Measurements from ENCODE around the gene ASPDH.

ASPDH gene

DNA sequence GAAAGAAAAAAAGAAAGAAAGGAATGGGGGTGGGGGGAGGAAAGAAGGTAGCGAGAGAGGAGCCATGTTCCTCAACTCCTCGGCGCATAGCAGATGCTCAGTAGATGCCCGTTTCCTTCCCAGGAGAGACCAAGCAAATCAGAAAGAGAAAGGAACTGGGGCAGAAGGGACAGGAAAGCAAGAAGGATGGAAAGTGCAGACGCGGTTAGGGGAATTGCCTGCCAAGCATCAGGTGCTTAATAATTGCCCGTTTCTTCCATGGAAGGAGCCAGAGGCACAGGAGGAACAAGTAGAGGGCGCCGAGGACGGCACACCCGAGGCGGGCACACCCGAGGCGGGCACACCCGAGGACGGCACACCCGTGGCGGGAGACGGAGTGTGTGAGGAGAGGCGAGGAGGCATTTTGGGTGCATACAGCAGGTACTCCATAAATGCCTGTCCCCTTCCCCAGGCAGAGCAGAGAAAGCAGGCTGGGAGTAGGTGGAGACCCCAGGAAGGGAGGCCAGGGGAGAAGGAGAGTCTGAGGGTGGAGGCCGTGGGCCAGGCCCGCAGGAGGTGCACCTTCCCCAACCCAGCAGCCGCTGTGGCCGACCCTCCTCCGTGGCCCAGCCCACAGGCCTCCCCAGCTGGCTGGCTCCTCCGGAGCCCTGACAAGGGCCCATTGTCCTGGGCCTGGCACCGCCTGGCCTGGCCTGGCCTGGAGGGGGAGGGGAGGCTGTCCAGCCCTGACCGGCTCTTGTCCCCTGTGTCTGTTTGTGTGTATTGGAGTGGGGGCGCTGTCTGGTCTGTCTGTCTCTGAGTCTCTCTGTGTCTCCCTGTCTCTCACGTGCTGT is 17.3 kb downstream of the ASPDH start:
- no peak for DNase-seq

DNA sequence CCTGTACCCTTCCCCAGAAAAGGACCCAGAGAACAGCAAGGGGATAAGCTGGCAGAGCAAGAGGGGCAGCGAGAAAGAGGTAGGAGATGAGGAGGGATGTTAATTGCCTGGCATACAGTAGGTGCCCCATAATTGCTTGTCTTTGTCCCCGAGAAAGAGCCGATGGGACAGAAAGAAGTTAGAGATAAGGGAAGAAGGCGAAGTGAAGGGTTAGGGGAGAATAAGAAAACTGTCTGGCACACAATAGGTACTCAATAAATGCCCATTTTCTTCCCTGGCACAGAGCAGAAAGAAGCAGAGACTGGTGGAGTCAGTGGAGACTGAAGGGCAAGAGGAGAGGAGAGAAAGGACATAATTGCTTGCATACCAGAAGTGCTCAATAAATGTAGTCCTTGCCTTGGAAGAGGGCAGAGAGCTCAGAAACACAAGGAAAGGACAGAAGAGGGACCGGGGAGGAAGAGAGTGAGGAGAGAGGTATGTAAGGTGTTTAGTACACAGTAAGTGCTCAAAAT is 18.6 kb downstream of the ASPDH start:
- DNase-seq: no peak

DNA sequence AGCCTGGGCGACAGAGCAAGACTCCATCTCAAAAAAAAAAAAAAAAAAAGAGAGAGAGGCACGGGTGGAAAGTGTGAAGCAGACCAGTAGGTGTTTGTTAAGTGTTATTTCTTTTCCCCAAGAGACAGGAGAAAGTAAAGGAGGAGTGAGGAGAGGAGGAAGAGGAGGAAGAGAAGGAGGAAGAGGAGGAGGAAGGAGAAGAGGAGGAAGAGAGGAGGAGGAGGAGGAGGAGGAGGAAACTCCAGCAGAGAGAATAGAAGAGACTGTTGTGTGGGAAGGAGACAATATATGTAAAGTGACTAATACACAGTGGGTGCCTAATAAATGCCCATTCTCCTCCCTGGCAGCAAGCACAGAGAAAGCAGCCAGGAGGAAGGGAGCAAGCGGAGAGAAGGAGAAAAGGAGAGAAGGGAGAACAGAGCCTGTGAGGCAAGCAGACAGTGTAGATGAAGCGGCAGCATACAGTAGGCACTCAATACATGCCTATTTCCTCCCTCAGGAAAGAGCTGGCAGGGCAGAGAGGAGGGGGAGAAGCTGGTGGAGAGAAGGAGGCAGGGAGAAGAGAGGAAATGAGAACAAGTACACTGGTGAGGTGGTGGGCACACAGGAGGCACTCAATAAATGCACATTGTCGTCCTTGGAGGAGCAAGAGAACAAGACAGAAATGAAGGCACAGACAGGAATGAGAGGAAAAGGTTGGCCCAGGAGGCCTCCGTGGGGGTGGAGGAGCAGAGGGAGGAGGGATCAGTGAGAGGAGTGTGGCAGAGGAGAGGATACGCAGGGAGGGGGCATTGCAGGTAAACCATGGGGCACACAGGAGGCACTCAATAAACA is 19.3 kb downstream of the ASPDH start:
- no peak for DNase-seq

DNA sequence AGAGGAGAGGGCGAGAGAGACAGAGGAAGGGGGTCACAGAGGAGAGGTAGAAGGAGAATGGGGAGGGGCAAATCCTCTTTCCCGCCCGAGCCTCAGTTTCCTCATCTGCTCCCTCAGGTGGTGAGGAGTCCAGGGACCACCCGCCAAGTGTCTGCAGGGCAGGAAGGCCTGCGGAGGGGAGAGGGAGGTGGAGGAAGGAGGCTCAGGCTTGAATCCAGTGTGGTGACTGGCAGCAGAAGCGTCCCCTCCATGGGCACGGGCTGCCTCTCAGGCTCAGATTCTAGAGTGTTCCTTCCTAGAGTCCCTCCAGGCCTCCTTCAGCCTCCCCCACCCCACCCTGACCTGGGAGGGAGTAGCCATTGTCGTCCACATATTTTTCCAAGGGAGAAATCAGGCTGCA is 20.5 kb downstream of the ASPDH start:
- DNase-seq: no peak

DNA sequence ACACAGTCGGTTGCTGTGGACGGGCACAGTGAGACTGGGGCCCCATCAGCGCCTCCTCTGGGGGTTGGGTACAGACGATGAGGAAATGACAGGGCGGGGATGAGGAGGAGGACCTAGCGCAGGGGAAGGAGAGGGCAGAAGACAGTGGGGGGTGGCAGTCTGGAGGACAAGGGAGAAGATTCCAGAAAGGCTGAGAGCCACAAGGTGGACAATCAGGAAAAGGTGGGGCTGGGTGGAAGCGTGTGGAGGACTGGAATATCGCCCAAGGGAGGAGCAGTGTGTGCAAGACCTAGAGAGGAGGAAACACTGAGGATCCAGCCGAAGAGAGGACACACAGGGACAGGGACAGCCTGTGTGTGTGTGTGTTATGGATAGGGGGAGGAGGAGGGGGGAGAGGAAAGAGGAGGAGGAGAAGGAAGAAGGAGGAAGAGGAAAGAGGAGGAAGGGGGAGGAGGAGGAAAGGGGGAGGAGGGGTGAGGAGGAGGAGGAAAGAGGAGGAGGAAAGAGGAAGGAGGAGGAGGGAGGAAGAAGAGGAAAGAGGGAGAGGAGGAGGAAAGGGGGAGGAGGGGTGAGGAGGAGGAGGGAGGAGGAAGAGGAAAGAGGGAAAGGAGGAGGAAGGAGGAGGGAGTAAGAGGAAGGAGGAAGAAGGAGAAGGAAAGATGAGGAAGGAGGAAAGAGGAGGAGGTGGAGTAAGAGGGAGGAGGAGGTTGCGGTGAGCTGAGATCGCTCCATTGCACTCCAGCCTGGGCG is 21.2 kb downstream of the ASPDH start:
- no peak for DNase-seq

DNA sequence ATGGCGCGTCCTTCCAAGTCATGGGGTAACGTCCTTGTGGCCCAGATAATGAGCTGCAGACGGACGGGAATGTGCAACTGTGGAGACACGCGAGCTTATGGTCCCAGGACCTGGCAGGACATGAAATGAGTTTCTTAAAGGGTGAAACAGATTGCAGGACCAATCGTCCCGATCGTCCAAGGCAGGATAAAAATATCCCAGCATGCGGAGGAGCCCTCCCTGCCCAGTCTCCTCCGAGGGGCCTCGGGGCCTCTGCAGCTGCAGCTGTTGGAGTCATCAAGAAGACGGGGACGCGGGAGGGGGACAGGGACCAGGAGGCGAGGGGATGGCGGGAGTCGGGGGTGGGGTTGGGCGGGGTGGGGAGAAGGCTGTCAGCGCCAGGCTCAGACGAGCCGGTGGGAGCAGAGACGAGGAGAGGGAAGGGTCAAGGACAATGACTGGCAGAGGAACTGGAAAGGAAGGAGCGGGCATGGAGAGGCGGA is 22.7 kb downstream of the ASPDH start:
- DNase-seq: no peak

DNA sequence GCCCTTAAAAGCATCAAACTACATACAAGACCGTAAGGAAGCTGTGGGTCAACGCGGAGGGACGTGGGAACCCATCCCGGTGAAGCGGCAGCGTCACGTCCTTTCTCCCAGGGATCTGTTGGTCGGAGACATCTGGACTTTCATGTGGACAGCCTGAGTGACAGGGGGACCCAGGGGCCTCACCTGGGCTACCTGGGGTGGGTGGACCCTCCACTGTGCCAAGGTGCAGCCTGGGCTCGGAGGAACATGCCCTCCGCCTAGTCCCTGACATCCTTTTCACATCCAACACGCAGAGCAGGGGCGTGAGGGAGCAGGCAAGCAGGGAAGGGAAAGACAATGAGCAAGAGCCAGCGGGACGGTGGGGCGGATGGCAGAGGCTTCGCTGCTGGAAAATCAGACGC is 23.3 kb downstream of the ASPDH start:
- DNase-seq: no peak

DNA sequence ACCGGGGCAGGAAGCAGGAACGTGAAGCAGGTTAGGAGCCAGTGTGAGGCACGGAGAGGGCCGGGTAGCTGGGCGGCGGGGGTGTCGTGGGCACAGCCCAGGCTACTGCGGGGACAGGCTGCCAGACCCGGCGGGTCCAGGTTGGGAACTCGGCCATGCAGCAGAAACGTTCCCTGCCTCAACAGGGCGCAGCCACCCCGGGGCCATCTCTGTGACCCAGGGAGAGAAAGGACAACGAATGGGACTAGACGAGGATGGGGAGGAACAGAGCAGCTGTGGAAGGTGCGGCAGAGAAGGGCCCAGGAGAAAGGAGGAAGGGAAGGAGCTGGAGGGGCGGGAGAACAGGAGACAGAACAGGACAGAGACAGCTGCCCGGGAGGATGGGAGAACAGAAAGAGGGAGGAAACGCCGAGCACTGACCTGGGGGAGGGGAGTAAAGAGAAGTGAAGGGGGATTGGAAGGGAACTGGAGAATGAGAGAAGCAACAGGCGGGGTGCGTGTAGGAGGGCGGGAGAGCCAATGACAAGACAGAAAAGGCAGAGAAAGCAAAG is 24.2 kb downstream of the ASPDH start:
- no peak for DNase-seq

DNA sequence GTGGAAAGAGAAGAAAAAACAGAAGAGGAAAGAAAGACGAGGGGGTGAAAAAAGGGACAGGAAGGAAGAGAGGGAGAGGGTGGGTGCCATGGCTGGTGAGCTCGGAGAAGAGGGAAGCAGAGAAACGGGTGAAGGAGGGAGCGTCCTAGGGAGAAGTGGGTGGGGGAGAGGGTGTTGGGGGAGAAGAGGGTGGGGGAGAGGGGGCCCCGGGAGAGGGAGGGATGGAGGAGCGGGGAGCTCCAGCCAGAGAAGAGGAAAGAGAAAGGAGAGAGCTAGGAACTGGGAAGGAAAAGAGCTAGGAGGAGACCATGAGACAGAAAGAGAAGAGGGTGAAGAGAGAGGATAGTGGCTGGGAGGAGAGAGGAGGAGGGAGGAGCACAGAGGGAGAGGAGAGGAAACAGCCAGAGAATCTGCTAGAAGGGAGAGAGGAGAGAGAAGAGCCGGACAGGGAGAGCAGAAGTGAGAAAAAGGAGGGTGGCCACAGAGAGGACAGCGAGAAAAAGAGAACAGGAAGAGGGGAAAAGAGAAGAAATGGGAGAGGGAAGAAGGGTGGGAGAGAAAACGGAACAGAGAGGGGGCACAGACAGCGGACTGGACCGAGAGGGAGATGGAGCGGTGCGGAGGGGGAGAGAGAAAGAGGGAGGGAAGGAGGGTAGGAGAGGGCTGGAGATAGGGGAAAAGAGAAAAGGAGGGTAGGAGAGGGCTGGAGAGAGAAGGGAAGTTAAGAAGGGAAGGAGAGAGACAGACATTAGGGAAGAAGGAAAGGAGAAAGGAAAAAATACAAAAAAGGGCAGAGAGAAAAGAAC is 25.1 kb downstream of the ASPDH start:
- DNase-seq: no peak

DNA sequence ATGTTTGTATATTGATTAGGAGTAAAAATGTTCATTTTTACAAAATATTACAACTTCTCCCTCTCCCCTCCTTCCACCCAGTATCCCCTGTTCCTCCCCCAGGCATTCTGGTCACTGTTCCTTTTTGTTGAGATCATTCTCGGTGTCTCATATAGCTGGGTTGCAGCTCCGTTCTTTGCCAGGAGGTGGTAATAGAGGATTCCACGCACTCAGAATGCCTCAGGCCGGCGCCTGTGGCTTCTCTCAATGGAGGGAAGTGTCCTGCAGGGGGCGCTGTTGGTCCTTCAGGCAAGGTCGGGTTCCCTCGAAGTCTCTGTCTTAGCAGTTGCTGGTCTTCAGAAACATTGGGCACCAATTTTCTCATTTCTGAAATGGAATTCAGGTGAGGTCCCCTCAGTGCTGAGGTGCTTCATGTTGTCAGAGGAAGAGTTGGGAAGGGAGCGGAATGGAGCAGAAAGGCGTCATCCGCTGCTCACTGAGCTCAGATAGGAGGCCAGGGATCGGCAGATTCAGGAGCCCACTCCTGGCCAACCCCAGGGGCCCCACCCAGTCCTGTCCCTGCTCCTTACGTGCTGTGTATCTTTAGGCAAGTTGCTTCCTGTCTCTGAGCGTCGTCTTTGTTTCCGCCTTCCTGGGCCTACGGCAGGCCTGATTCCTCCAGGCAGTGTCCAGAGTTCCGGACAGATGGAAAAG is 26.7 kb downstream of the ASPDH start:
- no peak for DNase-seq

DNA sequence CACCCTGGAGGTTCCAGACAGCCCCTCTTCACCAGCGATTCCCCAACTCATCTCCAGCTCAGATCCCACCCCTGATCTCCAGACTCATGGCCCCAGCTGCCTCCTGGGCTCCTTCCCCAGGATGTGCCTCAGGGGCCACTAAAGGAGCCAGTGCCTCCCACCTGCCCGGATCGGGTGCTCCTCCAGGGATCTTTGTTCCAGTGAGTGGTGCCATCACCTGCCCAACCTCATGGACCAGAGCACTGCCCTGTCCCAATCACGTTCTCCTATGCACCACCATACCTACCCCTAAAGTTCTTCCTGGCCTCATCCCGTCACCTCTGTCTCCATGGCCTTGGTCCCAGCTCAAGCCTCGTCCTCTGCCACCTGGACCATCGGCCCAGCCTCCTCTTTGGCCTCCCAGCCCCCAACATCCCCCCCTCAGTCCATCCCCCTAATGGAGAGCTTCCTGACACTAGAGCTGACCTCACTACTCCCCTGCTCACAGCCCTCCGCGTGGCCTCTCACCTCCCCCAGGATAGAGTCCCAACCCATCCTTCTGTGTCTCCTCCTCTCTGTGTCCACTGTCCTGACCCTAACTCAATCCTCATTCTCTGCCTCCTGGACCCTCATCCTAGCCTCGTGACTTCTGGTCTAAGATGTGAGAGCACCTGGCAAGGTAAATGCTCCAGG is 28.3 kb downstream of the ASPDH start:
- DNase-seq: no peak

DNA sequence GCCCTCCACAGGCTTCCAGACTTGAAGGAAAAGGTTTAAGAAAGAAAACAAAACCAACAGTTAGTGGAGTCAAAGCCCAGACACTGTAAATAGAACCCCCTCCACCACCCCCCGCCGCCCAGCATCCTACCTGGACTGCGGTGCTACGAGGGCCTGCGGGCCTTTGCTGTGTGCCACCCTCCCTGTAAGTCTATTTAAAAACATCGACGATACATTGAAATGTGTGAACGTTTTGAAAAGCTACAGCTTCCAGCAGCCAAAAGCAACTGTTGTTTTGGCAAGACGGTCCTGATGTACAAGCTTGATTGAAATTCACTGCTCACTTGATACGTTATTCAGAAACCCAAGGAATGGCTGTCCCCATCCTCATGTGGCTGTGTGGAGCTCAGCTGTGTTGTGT is 30.8 kb downstream of the ASPDH start:
- DNase-seq: no peak

DNA sequence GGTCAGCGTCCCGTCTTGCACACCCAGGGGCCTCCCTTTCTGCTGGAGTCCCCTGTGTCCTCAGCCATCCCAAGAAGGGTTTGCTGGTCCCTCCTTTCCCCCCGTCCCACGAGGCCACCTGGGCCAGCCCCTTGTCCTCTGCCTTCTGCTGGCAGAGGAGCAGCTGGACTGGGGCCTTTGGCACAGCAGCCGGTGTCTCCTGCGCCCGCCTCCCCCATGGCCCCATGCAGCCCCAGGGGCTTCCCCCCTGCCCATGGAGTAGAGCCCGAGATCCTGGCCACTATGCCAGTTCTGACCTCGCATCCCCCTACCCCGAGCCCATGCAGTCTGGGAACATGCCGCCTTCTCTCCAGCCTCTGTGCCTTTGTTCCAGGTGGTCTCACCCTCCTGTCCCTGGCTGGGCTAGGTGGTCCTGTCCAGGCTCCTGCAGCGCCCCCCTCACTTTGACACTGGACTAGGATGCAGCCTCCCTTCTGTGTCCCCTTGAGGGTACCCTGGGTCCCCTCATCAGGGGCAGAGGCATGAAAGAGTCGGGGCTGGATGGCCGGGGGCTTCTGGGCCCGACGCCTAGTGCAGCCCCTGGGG is 31.4 kb downstream of the ASPDH start:
- no peak for DNase-seq

DNA sequence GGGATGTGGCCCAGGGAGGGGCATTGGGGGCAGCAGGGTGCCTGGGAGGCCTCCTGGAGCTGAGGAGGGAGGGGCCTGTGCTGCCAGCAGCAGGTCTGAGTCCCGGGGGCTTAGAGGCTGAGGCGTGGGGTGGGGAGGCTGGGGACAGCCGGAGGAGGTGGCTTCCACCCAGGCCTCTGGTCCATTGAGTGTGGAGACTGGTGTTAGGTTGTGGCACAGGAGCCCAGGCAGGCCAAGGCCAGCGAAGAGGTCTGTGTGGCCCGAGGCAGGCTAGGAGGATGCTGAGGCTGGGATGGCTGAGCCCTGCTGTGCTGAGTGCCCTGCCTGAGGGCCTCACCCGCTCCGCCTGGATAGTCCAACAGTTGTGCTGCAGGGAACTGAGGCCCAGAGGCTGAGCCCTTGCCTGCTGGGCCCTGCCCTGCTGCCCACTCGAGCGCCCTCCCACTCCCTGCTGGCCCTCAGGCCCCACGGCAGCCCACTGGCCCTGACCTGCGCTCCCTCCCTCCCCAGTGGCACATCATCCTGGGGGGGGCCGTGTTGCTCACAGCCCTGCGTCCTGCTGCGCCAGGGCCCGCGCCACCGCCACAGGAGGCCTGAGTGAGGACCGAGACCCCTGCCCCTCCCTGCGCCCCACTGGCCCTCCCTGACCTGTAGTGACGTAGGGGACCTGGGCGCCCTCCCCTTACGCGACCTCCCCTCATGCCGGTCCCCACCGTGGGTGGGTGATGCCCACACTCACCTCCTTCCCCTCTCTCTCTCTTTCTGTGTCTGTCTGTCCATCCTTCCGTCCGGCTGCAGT is 32.2 kb downstream of the ASPDH start:
- DNase-seq: no peak

DNA sequence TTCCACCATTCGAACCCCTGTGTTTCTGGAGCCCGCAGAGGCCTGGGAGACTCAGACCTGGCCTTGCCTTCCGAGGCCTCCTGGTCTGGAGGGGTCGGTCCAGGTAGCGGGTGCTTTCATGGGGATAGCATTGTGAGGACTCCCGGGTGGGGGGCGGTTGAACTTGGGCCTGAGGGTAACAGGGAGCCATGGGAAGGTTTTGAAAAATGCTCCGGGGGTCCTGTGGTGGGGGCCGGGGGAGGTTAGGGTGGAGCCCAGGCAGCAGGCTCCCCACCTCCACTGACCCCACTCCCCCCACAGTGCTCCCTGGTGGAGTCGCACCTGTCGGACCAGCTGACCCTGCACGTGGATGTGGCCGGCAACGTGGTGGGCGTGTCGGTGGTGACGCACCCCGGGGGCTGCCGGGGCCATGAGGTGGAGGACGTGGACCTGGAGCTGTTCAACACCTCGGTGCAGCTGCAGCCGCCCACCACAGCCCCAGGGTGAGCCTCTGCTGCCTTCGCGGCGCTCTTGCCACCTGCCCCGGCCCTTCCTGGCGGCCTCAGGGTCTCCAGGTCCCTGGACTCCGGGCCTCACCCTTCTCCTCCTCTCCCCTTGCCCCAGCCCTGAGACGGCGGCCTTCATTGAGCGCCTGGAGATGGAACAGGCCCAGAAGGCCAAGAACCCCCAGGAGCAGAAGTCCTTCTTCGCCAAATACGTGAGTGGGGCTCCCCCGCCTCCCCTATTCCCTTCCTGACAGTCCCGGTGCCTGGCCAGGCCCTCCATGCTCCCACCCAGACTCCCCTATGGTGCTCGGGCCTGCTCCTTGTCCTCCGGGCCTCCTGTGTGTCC is 33.2 kb downstream of the ASPDH start:
- DNase-seq: no peak

DNA sequence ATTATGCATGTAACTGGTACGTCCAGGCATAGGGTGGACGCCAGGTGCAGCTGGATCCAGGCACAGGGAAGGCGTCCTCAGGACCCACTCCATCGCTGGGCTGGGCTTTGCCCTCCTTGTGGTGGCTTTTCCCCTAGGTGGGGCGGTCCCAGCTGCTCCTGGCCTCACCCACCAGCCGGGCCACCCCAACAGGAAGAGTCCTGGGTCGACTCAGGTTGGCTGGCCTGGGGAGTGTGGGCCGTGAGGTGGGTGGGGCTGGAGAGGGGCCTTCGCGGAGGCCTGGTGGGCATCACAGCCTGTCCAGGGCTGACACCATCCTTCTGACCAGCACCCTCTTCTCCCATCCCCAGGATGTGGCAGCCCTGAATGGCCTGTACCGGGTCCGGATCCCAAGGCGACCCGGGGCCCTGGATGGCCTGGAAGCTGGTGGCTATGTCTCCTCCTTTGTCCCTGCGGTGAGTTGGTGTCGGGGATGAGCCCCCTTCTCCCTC is 33.9 kb downstream of the ASPDH start:
- no peak for DNase-seq

DNA sequence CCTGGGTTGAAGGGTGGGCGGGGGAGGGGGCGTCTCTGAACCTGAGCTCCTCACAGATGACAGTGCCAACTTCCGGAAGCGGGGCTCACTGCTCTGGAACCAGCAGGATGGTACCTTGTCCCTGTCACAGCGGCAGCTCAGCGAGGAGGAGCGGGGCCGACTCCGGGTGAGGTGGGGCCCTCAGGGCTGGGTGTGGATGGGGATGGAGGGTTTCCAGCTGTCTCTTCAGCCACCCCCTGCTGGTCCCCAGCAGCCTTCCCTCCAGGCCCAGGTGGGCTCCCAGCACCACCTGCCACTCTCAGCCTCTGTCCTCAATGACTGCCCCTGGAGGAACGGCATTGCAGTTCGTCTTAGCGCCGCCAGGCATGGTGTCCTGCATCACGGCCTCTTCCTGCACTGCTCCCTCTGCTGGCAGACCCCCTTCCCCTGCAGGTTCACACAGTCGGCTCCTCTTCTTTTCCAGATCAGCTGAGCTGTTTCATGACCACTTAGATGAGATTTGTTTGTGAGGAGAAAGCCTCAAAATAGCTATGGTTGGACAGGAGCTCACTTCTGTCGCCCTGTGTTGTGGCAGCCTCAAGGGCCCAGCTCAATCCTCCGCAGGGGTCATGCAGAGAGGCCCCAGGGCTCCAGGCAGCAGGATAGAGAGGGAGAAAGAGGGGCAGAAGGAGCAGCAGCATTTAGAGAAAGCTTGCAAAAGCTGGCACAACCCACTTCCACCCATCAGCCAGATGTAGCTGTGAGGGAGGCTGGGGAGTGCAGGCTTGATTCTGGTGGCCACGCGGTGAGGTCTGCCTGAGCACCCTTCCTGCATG is 34.6 kb downstream of the ASPDH start:
- DNase-seq: no peak
